Nephron (organoid): ENCODE measurements around the gene HNRNPA1.
"Not testable (repeated sequence)": the region's sequence is repeated elsewhere in the genome, so short reads cannot be mapped to it uniquely, and the experiment has no call there.

Experiments used
- H3K27ac Mint-ChIP-seq, 3 experiments: 2 replicates each; pipeline ENCODE4 v1.8.0; 2020; ENCODE audit warnings: mixed read lengths in 3 of 3, mild to moderate bottlenecking in 2 of 3, moderate library complexity in 1 of 3
- H3K27me3 Mint-ChIP-seq: 2 replicates; pipeline ENCODE4 v1.8.0; 2021; ENCODE audit warnings: low read depth, mild to moderate bottlenecking, moderate library complexity, mixed read lengths
- H3K36me3 Mint-ChIP-seq: 2 replicates; pipeline ENCODE4 v1.8.0; 2020; ENCODE audit warnings: low read depth, mixed read lengths
- H3K4me1 Mint-ChIP-seq: 2 replicates; pipeline ENCODE4 v1.8.0; 2020; ENCODE audit warnings: mixed read lengths
- H3K4me3 Mint-ChIP-seq, 3 experiments: 2 replicates each; pipeline ENCODE4 v1.8.0; 2020; ENCODE audit warnings: mild to moderate bottlenecking in 3 of 3, mixed read lengths in 3 of 3, moderate library complexity in 2 of 3
- H3K9me3 Mint-ChIP-seq: 2 replicates; pipeline ENCODE4 v1.8.0; 2020; ENCODE audit warnings: mixed read lengths
- CTCF ChIP-seq, 3 experiments: fragments of 200-600 bp; sonication (generic); IDR thresholded peaks; one replicate each; pipeline ENCODE4 v1.5.0; 2021; ENCODE audit warnings: antibody characterized with exemption in 3 of 3; ENCODE audit not compliant: unreplicated experiment in 3 of 3

The HNRNPA1 gene

GRCh38 chr12:54304187-54304810 is 23.8 kb downstream of the HNRNPA1 start:
- Mint-ChIP-seq H3K36me3 (no peaks in the 10 kb centered on the region), H3K4me1 (peaks cover 11% of the 10 kb centered on the region), H3K27ac (no peak overlapping the region), H3K4me3 (no peak overlapping the region), H3K27me3 (peaks cover 6% of the 10 kb centered on the region), H3K9me3 (no peaks in the 10 kb centered on the region)
- no peak for TF ChIP-seq CTCF (IDR thresholded peaks at IDR 0.05; ENCODE audit: unreplicated experiment in 3 of 3)

- no peak for TF ChIP-seq CTCF (IDR thresholded peaks at IDR 0.05; ENCODE audit: unreplicated experiment in 3 of 3)
- Mint-ChIP-seq H3K36me3 (no peaks in the 10 kb centered on the region), H3K4me1 (no peaks in the 10 kb centered on the region), H3K4me3 (no peak overlapping the region), H3K9me3 (no peaks in the 10 kb centered on the region), H3K27me3 (peaks cover 1% of the 10 kb centered on the region), H3K27ac (no peak overlapping the region)
Measured at GRCh38 chr12:54306925-54307741, 26.6 kb downstream of the HNRNPA1 start.

- no peak for TF ChIP-seq CTCF (IDR thresholded peaks at IDR 0.05; ENCODE audit: unreplicated experiment in 3 of 3)
- no peaks in the 10 kb centered on the region for H3K4me1 Mint-ChIP-seq
- H3K9me3 Mint-ChIP-seq = no peaks in the 10 kb centered on the region
- H3K4me3 Mint-ChIP-seq = no peak overlapping the region
- H3K27me3 Mint-ChIP-seq = no peaks in the 10 kb centered on the region
- no peaks in the 10 kb centered on the region for H3K36me3 Mint-ChIP-seq
- no peak overlapping the region for H3K27ac Mint-ChIP-seq
Measured at GRCh38 chr12:54311051-54311450, 30.5 kb downstream of the HNRNPA1 start.

GRCh38 chr12:54312309-54312708 is 31.8 kb downstream of the HNRNPA1 start:
- not testable (repeated sequence) for H3K36me3 Mint-ChIP-seq, H3K4me3 Mint-ChIP-seq, H3K9me3 Mint-ChIP-seq, H3K27ac Mint-ChIP-seq, H3K4me1 Mint-ChIP-seq, H3K27me3 Mint-ChIP-seq

GRCh38 chr12:54321363-54321762 is 40.8 kb downstream of the HNRNPA1 start:
- TF ChIP-seq CTCF (IDR thresholded peaks at IDR 0.05; ENCODE audit: unreplicated experiment in 3 of 3) = no peak
- H3K9me3 Mint-ChIP-seq = no peaks in the 10 kb centered on the region
- H3K27me3 Mint-ChIP-seq = no peaks in the 10 kb centered on the region
- H3K4me3 Mint-ChIP-seq = no peak overlapping the region
- H3K4me1 Mint-ChIP-seq = peaks cover 8% of the 10 kb centered on the region
- H3K36me3 Mint-ChIP-seq = no peaks in the 10 kb centered on the region
- H3K27ac Mint-ChIP-seq = peak overlapping the region in 1 of 3 experiments; percentile 11

- Mint-ChIP-seq H3K27ac (peak within 1 kb of the TSS; percentile 96 to 99 (median 98)), H3K9me3 (no peaks in the 10 kb centered on the region), H3K36me3 (no peaks in the 10 kb centered on the region), H3K4me3 (peak within 1 kb of the TSS; percentile 92 to 99 (median 93)), H3K27me3 (no peaks in the 10 kb centered on the region), H3K4me1 (peaks cover 34% of the 10 kb centered on the region)
- peak; percentile 51 to 78 (median 65) for TF ChIP-seq CTCF (IDR thresholded peaks at IDR 0.05; ENCODE audit: unreplicated experiment in 3 of 3)
Measured at GRCh38 chr12:54324617-54325441, 44.3 kb downstream of the HNRNPA1 start, which contains the start of gene COPZ1. Gene COPZ1, plus strand, starts transcription at chr12:54325131. Its CDS starts 33 bp downstream, at chr12:54325164.

- not testable (repeated sequence) for H3K36me3 Mint-ChIP-seq, H3K27me3 Mint-ChIP-seq, H3K9me3 Mint-ChIP-seq
- H3K4me1 Mint-ChIP-seq = peaks cover 41% of the 10 kb centered on the region
- peak overlapping the region; percentile 96 to 99 (median 98) for H3K27ac Mint-ChIP-seq
- peak overlapping the region; percentile 92 to 99 (median 93) for H3K4me3 Mint-ChIP-seq
Measured at GRCh38 chr12:54325442-54326109, 45.0 kb downstream of the HNRNPA1 start.
